Astrocyte (in vitro differentiated cells and primary cell): ENCODE results near the gene FBXO46. TPM values are rescaled to one million over a fixed set of nuclear protein-coding genes. Genes with fewer than 3 reads are reported as not detected.

ENCODE experiments used
- DNase-seq: peaks from one replicate; pipeline ENCODE4 v3.0.0-alpha.2; 2010; ENCODE audit warnings: low read depth
- FAIRE-seq: peaks from 2 replicates; lab custom pipeline; 2011; peaks lifted over from hg19 to GRCh38; lab: Jason Lieb, UNC
- H2AFZ ChIP-seq: 2 replicates; pipeline ENCODE4 v1.6.0; 2012; ENCODE audit warnings: low read depth, low read length, inconsistent platforms
- H3K27ac ChIP-seq: 2 replicates; pipeline ENCODE4 v1.5.1; 2011; ENCODE audit warnings: low read depth, low read length, inconsistent platforms
- H3K27me3 ChIP-seq: 2 replicates; pipeline ENCODE4 v1.6.0; 2011; ENCODE audit warnings: low read length, inconsistent platforms; ENCODE audit not compliant: insufficient read depth
- H3K36me3 ChIP-seq: 2 replicates; pipeline ENCODE4 v1.5.1; 2011; ENCODE audit warnings: low read length, inconsistent platforms; ENCODE audit not compliant: insufficient read depth
- H3K4me1 ChIP-seq: 2 replicates; pipeline ENCODE4 v1.5.1; 2011; ENCODE audit warnings: low read length, inconsistent platforms; ENCODE audit not compliant: insufficient read depth
- H3K4me2 ChIP-seq: 2 replicates; pipeline ENCODE4 v1.6.0; 2012; ENCODE audit warnings: low read length, inconsistent platforms
- H3K4me3 ChIP-seq: 2 replicates; pipeline ENCODE4 v1.5.1; 2011; ENCODE audit warnings: low read depth, mild to moderate bottlenecking, low read length, inconsistent platforms; ENCODE audit not compliant: insufficient read depth
- H3K79me2 ChIP-seq: 2 replicates; pipeline ENCODE4 v1.6.0; 2012; ENCODE audit warnings: mild to moderate bottlenecking, low read length, inconsistent platforms; ENCODE audit not compliant: insufficient read depth
- H3K9ac ChIP-seq: 2 replicates; pipeline ENCODE4 v1.6.0; 2012; ENCODE audit warnings: mild to moderate bottlenecking, low read length, inconsistent platforms
- H3K9me3 ChIP-seq: 2 replicates; pipeline ENCODE4 v1.5.1; 2012; ENCODE audit warnings: low read depth, mild to moderate bottlenecking, low read length, inconsistent platforms; ENCODE audit not compliant: insufficient read depth
- H4K20me1 ChIP-seq: 2 replicates; pipeline ENCODE4 v1.6.0; 2012; ENCODE audit warnings: low read length, inconsistent platforms; ENCODE audit not compliant: insufficient read depth
- H3K27ac Mint-ChIP-seq: one replicate; pipeline ENCODE4 v1.8.0; 2021; ENCODE audit warnings: mild to moderate bottlenecking, mixed read lengths; ENCODE audit not compliant: unreplicated experiment
- H3K27me3 Mint-ChIP-seq: one replicate; pipeline ENCODE4 v1.8.0; 2021; ENCODE audit warnings: low read depth, mixed read lengths; ENCODE audit not compliant: unreplicated experiment
- H3K36me3 Mint-ChIP-seq: one replicate; pipeline ENCODE4 v1.8.0; 2021; ENCODE audit warnings: low read depth, mixed read lengths; ENCODE audit not compliant: unreplicated experiment
- H3K4me1 Mint-ChIP-seq: one replicate; pipeline ENCODE4 v1.8.0; 2021; ENCODE audit warnings: low read depth, mixed read lengths; ENCODE audit not compliant: unreplicated experiment
- H3K4me3 Mint-ChIP-seq: one replicate; pipeline ENCODE4 v1.8.0; 2021; ENCODE audit warnings: mild to moderate bottlenecking, moderate library complexity, mixed read lengths; ENCODE audit not compliant: unreplicated experiment
- H3K9me3 Mint-ChIP-seq: one replicate; pipeline ENCODE4 v1.8.0; 2021; ENCODE audit warnings: mild to moderate bottlenecking, mixed read lengths; ENCODE audit not compliant: unreplicated experiment
- EZH2 ChIP-seq: IDR thresholded peaks from 2 replicates; pipeline ENCODE4 v1.6.1; 2012; ENCODE audit warnings: mild to moderate bottlenecking, low read length, inconsistent platforms; ENCODE audit not compliant: insufficient read depth
- total RNA-seq: library from RNA; stranded (reverse); gene quantifications from 2 replicates; pipeline ENCODE4 v1.2.1, GENCODE V29; 2021
- TF ChIP-seq, protein P1 (sequence below): IDR thresholded peaks from 2 replicates; pipeline ENCODE4 v1.5.1; 2011; ENCODE audit warnings: low read depth, mild to moderate bottlenecking, inconsistent platforms, low read length, moderate library complexity; ENCODE audit not compliant: insufficient read depth

Gene FBXO46
- total RNA-seq, 1 donor from 2014 or later, result 21.1 TPM

DNA sequence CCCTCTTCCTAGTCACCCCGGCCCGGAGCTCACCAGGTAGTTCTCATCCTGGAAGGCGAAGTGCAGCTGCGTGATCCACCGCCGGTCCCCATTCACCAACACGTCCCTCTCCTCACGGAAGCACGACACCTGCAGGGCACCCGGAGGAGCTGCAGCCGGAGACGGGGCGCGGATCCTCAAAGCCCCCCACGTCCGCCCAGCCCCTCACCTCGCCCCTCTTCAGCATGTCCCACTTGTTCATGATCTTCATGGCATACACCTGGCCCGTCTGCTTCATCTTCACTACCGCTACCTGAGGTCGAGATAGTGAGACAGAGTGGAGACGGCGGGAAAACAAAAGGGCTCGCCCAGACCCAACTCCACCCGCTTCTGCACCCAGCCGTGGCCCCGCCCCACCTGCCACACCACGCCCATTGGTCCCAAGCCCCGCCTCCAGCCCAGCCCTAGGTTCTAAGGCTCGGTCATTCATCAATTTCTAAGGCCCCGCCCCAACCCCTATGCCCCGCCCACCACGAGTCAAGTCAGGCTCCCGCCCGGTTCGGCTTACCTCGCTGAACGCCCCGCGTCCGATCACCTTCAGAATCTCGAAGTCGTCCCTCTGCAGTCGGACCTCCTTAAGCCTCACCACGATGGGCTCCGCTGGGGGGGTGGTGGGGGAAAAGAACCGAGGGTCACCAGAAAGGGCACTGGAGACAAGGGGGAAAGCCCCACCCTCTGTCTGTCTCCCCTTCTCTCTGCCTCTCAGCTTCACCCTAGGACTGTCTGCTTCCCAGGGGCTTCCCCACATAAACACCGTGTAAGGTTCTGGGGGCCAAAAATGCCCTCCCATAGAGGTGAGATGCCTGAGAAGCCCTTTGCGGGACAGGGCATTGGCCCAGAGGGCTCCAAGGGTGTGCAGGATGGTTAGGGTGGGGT, 48.8 kb upstream of the FBXO46 start:
- Mint-ChIP-seq H3K27ac (peak overlapping the region; percentile 85), H3K27me3 (no peaks in the 10 kb centered on the region), H3K4me3 (peak overlapping the region; percentile 57), H3K4me1 (peaks cover 24% of the 10 kb centered on the region), H3K9me3 (peaks cover 2% of the 10 kb centered on the region), H3K36me3 (peaks cover 21% of the 10 kb centered on the region)
- FAIRE-seq, result no peak
- Histone ChIP-seq H3K36me3 (peaks cover 8% of the 10 kb centered on the region), H3K9me3 (no peaks in the 10 kb centered on the region), H3K27ac (no peak overlapping the region), H3K27me3 (no peaks in the 10 kb centered on the region), H4K20me1 (peaks cover 61% of the 10 kb centered on the region), H3K79me2 (peaks cover 3% of the 10 kb centered on the region), H3K4me1 (peaks cover 21% of the 10 kb centered on the region), H3K4me2 (peak overlapping the region; percentile 33), H3K4me3 (no peak overlapping the region), H3K9ac (no peak overlapping the region), H2AFZ (no peak overlapping the region)
- no peak for DNase-seq
- TF ChIP-seq EZH2, result no peak
- TF ChIP-seq, protein P1, sequence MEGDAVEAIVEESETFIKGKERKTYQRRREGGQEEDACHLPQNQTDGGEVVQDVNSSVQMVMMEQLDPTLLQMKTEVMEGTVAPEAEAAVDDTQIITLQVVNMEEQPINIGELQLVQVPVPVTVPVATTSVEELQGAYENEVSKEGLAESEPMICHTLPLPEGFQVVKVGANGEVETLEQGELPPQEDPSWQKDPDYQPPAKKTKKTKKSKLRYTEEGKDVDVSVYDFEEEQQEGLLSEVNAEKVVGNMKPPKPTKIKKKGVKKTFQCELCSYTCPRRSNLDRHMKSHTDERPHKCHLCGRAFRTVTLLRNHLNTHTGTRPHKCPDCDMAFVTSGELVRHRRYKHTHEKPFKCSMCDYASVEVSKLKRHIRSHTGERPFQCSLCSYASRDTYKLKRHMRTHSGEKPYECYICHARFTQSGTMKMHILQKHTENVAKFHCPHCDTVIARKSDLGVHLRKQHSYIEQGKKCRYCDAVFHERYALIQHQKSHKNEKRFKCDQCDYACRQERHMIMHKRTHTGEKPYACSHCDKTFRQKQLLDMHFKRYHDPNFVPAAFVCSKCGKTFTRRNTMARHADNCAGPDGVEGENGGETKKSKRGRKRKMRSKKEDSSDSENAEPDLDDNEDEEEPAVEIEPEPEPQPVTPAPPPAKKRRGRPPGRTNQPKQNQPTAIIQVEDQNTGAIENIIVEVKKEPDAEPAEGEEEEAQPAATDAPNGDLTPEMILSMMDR, result no peak

DNA sequence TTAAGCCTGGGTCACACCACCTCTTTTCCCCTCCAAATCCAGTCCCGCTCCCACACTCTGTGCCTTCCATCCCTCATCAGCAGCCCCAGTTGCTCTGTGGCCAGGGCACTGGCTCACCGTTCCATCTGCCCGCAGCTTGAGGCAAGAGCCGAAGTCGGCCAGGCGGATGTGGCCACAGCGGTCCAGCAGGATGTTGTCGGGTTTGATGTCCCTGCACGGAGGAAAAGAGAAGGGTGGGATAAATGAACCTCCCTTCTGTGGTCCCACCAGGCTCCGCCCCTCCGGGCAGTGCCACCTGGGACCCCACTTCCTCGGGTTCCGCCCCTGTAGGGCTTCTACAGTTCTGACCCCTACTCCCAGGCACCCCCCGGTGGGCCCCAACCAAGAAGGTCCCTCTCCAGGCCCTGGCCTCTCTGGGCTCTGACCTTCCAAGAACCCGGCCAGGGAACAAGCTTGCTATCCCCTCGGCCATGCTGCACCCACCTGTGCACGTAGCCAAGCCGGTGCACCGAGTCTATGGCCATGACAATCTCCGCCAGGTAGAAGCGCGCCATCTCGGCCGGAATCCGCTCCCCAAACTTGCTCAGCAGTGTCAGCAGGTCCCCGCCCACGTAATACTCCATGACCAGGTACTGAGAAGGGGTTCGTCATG, 47.4 kb upstream of the FBXO46 start:
- Mint-ChIP-seq H3K9me3 (peaks cover 2% of the 10 kb centered on the region), H3K36me3 (peaks cover 21% of the 10 kb centered on the region), H3K27me3 (no peaks in the 10 kb centered on the region), H3K27ac (no peak overlapping the region), H3K4me3 (no peak overlapping the region), H3K4me1 (peaks cover 16% of the 10 kb centered on the region)
- Histone ChIP-seq H4K20me1 (peaks cover 60% of the 10 kb centered on the region), H3K4me2 (no peak overlapping the region), H3K27ac (no peak overlapping the region), H3K79me2 (peaks cover 3% of the 10 kb centered on the region), H3K9me3 (no peaks in the 10 kb centered on the region), H3K27me3 (no peaks in the 10 kb centered on the region), H3K4me3 (no peak overlapping the region), H2AFZ (no peak overlapping the region), H3K36me3 (peaks cover 13% of the 10 kb centered on the region), H3K9ac (no peak overlapping the region), H3K4me1 (peaks cover 14% of the 10 kb centered on the region)
- FAIRE-seq, result no peak
- no peak for TF ChIP-seq EZH2
- TF ChIP-seq, protein P1, result no peak
- no peak for DNase-seq
